HepG2 (cell line): Measurements from ENCODE around the gene CACNA1I. TPM values are rescaled to one million over a fixed set of nuclear protein-coding genes. Genes with fewer than 3 reads are reported as not detected.

Source experiments
- AFF4 ChIP-seq: sonication (generic); formaldehyde crosslinking; IDR thresholded peaks from 2 replicates; pipeline ENCODE4 v1.4.0; 2020; ENCODE audit warnings: missing genetic modification reagents
- ARID5B ChIP-seq: IDR thresholded peaks from 2 replicates; pipeline ENCODE4 v1.4.0; 2020; ENCODE audit warnings: mild to moderate bottlenecking, missing genetic modification reagents
- CBX5 ChIP-seq: sonication (generic); formaldehyde crosslinking; IDR thresholded peaks from 2 replicates; pipeline ENCODE4 v1.4.0; 2020; ENCODE audit warnings: missing genetic modification reagents, borderline replicate concordance
- HOXA7 ChIP-seq: sonication (generic); formaldehyde crosslinking; IDR thresholded peaks from 2 replicates; pipeline ENCODE4 v1.8.1; 2022; ENCODE audit warnings: mild to moderate bottlenecking, missing genetic modification reagents, moderate library complexity
- MED1 ChIP-seq: sonication (generic); formaldehyde crosslinking; IDR thresholded peaks from 2 replicates; pipeline ENCODE4 v1.4.0; 2020; ENCODE audit warnings: missing genetic modification reagents
- NFIC ChIP-seq: IDR thresholded peaks from 2 replicates; pipeline ENCODE4 v1.6.1; 2012; ENCODE audit warnings: mild to moderate bottlenecking, low read length, inconsistent platforms
- PRDM15 ChIP-seq: sonication (generic); formaldehyde crosslinking; IDR thresholded peaks from 2 replicates; pipeline ENCODE4 v1.4.0; 2020; ENCODE audit warnings: missing genetic modification reagents
- SAP130 ChIP-seq: IDR thresholded peaks from 2 replicates; pipeline ENCODE4 v1.6.1; 2016; ENCODE audit warnings: low read depth
- SNAI1 ChIP-seq: sonication (generic); formaldehyde crosslinking; IDR thresholded peaks from 2 replicates; pipeline ENCODE4 v1.5.0; 2020; ENCODE audit warnings: mild to moderate bottlenecking, missing genetic modification reagents, borderline replicate concordance
- ZNF557 ChIP-seq: sonication (generic); formaldehyde crosslinking; IDR thresholded peaks from 2 replicates; pipeline ENCODE4 v1.4.0; 2020; ENCODE audit warnings: missing genetic modification reagents
- ZNF615 ChIP-seq: sonication (generic); formaldehyde crosslinking; IDR thresholded peaks from 2 replicates; pipeline ENCODE4 v1.5.0; 2020; ENCODE audit warnings: mild to moderate bottlenecking, missing genetic modification reagents, borderline replicate concordance
- ZNF678 ChIP-seq: sonication (generic); formaldehyde crosslinking; IDR thresholded peaks from 2 replicates; pipeline ENCODE4 v1.4.0; 2020; ENCODE audit warnings: mild to moderate bottlenecking, missing genetic modification reagents
- ZNF747 ChIP-seq: sonication (generic); formaldehyde crosslinking; IDR thresholded peaks from 2 replicates; pipeline ENCODE4 v1.8.1; 2023; ENCODE audit warnings: missing genetic modification reagents, mild to moderate bottlenecking, borderline replicate concordance
- ZNF761 ChIP-seq: sonication (generic); formaldehyde crosslinking; conservative IDR thresholded peaks from 2 replicates; pipeline ENCODE4 v1.4.0; 2020; ENCODE audit warnings: mild to moderate bottlenecking, missing genetic modification reagents
- ZNF766 ChIP-seq: sonication (generic); formaldehyde crosslinking; IDR thresholded peaks from 2 replicates; pipeline ENCODE4 v1.5.0; 2020; ENCODE audit warnings: missing genetic modification reagents, borderline replicate concordance
- ZSCAN21 ChIP-seq: sonication (generic); formaldehyde crosslinking; IDR thresholded peaks from 2 replicates; pipeline ENCODE4 v1.8.0; 2022; ENCODE audit warnings: mild to moderate bottlenecking, missing genetic modification reagents, moderate library complexity, borderline replicate concordance
- ZSCAN25 ChIP-seq: sonication (generic); formaldehyde crosslinking; IDR thresholded peaks from 2 replicates; pipeline ENCODE4 v1.8.0; 2022; ENCODE audit warnings: mild to moderate bottlenecking, missing genetic modification reagents
- polyA plus RNA-seq, 8 experiments: library from polyadenylated mRNA; depleted of rRNA in 3 of 8; stranded (reverse) in 7 of 8; unstranded in 1 of 8; fragments of >200 nt; fragmentation: Illumina TruSeq in 4 of 8; extraction: Trizol in 4 of 8; gene quantifications; 2 replicates each; pipeline versions ENCODE4 v1.2.1 to v1.2.3, GENCODE V29; 2011 to 2016; ENCODE audit warnings: low read depth in 4 of 8, missing spikeins in 1 of 8, mixed read lengths in 1 of 8; ENCODE audit not compliant: insufficient read depth in 1 of 8
- total RNA-seq, 5 experiments: library from RNA; depleted of rRNA; stranded (reverse); fragments of >200 nt; fragmentation: Illumina TruSeq; extraction: Trizol; gene quantifications; 2 replicates each; pipeline ENCODE4 v1.2.3, GENCODE V29; 2016; ENCODE audit warnings: low read depth in 1 of 5

Gene CACNA1I
- total and polyA plus RNA-seq, 2 of the 13 experiments (the other 11 are each of a cell fraction or from before 2014, with no cell fraction given), result not detected

- TF ChIP-seq AFF4 (CRISPR knock-in tag) (no peak), SNAI1 (CRISPR knock-in tag) (no peak), NFIC (no peak), ZSCAN21 (CRISPR knock-in tag) (peak; percentile 60; the same call in 1 of the 2 replicates), MED1 (CRISPR knock-in tag) (peak; percentile 60; the same call in 1 of the 2 replicates), CBX5 (peak; percentile 81), ARID5B (CRISPR knock-in tag) (peak; percentile 67), ZNF766 (peak; percentile 92; the same call in 1 of the 2 replicates), SAP130 (CRISPR knock-in tag) (peak; percentile 74), ZNF747 (CRISPR knock-in tag) (0 out of 2 replicates have a peak, but pooled peaks have one; percentile 43), PRDM15 (CRISPR knock-in tag) (peak; percentile 69; the same call in 1 of the 2 replicates), ZNF678 (CRISPR knock-in tag) (0 out of 2 replicates have a peak, but pooled peaks have one; percentile 74), HOXA7 (CRISPR knock-in tag) (0 out of 2 replicates have a peak, but pooled peaks have one; percentile 37), ZNF615 (peak; percentile 68; the same call in 1 of the 2 replicates), ZNF761 (CRISPR knock-in tag) (no peak), ZSCAN25 (CRISPR knock-in tag) (peak; percentile 64; the same call in 1 of the 2 replicates), ZNF557 (peak; percentile 98)
These were observed 24.9 kb upstream of the CACNA1I start (continued) for GRCh38 chr22:39545386-39546365.
